A673 (cell line): ENCODE measurements around the gene RNF223. TPM values are rescaled to one million over a fixed set of nuclear protein-coding genes. Genes with fewer than 3 reads are reported as not detected.

Experiments
- BruUV-seq: library from RNA; stranded (reverse); fragments of 400-500 nt; replicated peaks from 2 replicates; lab custom pipeline; 2021; lab: Mats Ljungman, UMichigan
- CTCF ChIA-PET: fragments of 300-600 bp; sonication (Branson Sonifier 250); formaldehyde crosslinking; loops from one replicate; lab custom pipeline; 2022; ENCODE audit warnings: antibody characterized with exemption; lab: Charles Lee
- POLR2A ChIA-PET: fragments of 300-600 bp; sonication (Branson Sonifier 250); formaldehyde crosslinking; loops from one replicate; lab custom pipeline; 2022; ENCODE audit warnings: antibody characterized with exemption; ENCODE audit not compliant: low non-redundant PET; lab: Charles Lee
- DNase-seq: peaks from one replicate; pipeline ENCODE4 v3.0.0-alpha.2; 2015; ENCODE audit warnings: low spot score
- H3K27ac ChIP-seq: fragments of 200-600 bp; sonication (generic); 2 replicates; pipeline ENCODE4 v1.5.1; 2016; ENCODE audit warnings: mixed run types, low read depth, mild to moderate bottlenecking, mixed read lengths, antibody characterized with exemption, low read length; ENCODE audit not compliant: poor library complexity, severe bottlenecking
- H3K27me3 ChIP-seq: fragments of 200-600 bp; sonication (generic); replicated peaks from 2 replicates; pipeline ENCODE4 v1.6.1; 2017; ENCODE audit warnings: mixed run types, low read depth, mild to moderate bottlenecking, mixed read lengths, antibody characterized with exemption, low read length; ENCODE audit not compliant: insufficient read depth, poor library complexity
- H3K36me3 ChIP-seq: fragments of 200-600 bp; sonication (generic); 2 replicates; pipeline ENCODE4 v1.6.1; 2016; ENCODE audit warnings: mixed run types, mild to moderate bottlenecking, mixed read lengths, antibody characterized with exemption, low read length; ENCODE audit not compliant: insufficient read depth, poor library complexity, severe bottlenecking
- H3K4me1 ChIP-seq: fragments of 200-600 bp; sonication (generic); 2 replicates; pipeline ENCODE4 v1.6.1; 2017; ENCODE audit warnings: mixed run types, mild to moderate bottlenecking, mixed read lengths, antibody characterized with exemption, low read length; ENCODE audit not compliant: insufficient read depth, poor library complexity, severe bottlenecking
- H3K4me3 ChIP-seq: fragments of 200-600 bp; sonication (generic); 2 replicates; pipeline ENCODE4 v1.5.1; 2016; ENCODE audit warnings: low read depth, mixed run types, mild to moderate bottlenecking, mixed read lengths, low read length; ENCODE audit not compliant: poor library complexity, severe bottlenecking
- H3K9me3 ChIP-seq: fragments of 200-600 bp; sonication (generic); 2 replicates; pipeline ENCODE4 v1.6.1; 2016; ENCODE audit warnings: mixed run types, low read depth, mild to moderate bottlenecking, mixed read lengths, antibody characterized with exemption, low read length; ENCODE audit not compliant: poor library complexity, severe bottlenecking
- CTCF ChIP-seq: fragments of 300-800, 200-600 bp; sonication (generic); conservative IDR thresholded peaks from 2 replicates; pipeline ENCODE4 v1.5.1; 2017; ENCODE audit warnings: low read depth, mild to moderate bottlenecking, antibody characterized with exemption, low read length, moderate library complexity, mixed read lengths
- EZH2 ChIP-seq: fragments of 200-600 bp; sonication (generic); IDR thresholded peaks from 2 replicates; pipeline ENCODE4 v1.6.1; 2017; ENCODE audit warnings: borderline replicate concordance, low read depth, mild to moderate bottlenecking, mixed read lengths, antibody characterized with exemption, low read length; ENCODE audit not compliant: poor library complexity, severe bottlenecking
- intact Hi-C: fragments of 100-400 bp; cut with micrococcal nuclease; formaldehyde crosslinking; loops from one replicate; pipeline ENCODE4 v1.10.0; 2022; ENCODE audit not compliant: unreplicated experiment
- total RNA-seq: library from RNA; stranded (reverse); gene quantifications from 2 replicates; pipeline ENCODE4 v1.2.3, GENCODE V29; 2021

The RNF223 gene
- total RNA-seq, 1 experiment from 2014 or later = not detected

GRCh38 chr1:1022302-1023009 lies 51.6 kb downstream of the RNF223 start:
- peaks cover 68% of the 10 kb centered on the region for H3K4me1 ChIP-seq
- H3K36me3 ChIP-seq = peaks cover 3% of the 10 kb centered on the region
- intact Hi-C loops = loop anchor here (10.0 kb wide), 1 partner anchor 282 kb away; the partner anchor contains the start of genes ACAP3 and PUSL1
- no peaks in the 10 kb centered on the region for H3K9me3 ChIP-seq
- no TSS peak for BruUV-seq
- POLR2A ChIA-PET = no interaction called here
- no peaks in the 10 kb centered on the region for H3K27me3 ChIP-seq
- CTCF ChIA-PET = no interaction called here
- peak overlapping the region; percentile 37 for H3K27ac ChIP-seq
- TF ChIP-seq CTCF (no peak), EZH2 (no peak)
- no peak overlapping the region for H3K4me3 ChIP-seq
- DNase-seq = no peak

- Histone ChIP-seq H3K27me3 (no peaks in the 10 kb centered on the region), H3K9me3 (no peaks in the 10 kb centered on the region), H3K36me3 (no peaks in the 10 kb centered on the region), H3K27ac (no peak overlapping the region), H3K4me1 (peaks cover 62% of the 10 kb centered on the region), H3K4me3 (peak overlapping the region; percentile 74)
- BruUV-seq = no TSS peak
- no peak for DNase-seq
- TF ChIP-seq CTCF (no peak), EZH2 (no peak)
- CTCF ChIA-PET = no interaction called here
- intact Hi-C loops = loop anchor here (10.0 kb wide), 1 partner anchor 283 kb away; the partner anchor contains the start of genes ACAP3 and PUSL1
- POLR2A ChIA-PET = no interaction called here
Measured at GRCh38 chr1:1021920-1022259, 52.2 kb downstream of the RNF223 start.

GRCh38 chr1:1021010-1021919 lies 52.8 kb downstream of the RNF223 start:
- BruUV-seq = no TSS peak
- peak overlapping the region; percentile 74 for H3K4me3 ChIP-seq
- intact Hi-C loops = loop anchor here (10.0 kb wide), 1 partner anchor 284 kb away; the partner anchor contains the start of genes ACAP3 and PUSL1
- ChIA-PET CTCF (no interaction called here), POLR2A (no interaction called here)
- DNase-seq = peak; percentile 88
- H3K27ac ChIP-seq = peak overlapping the region; percentile 76
- H3K36me3 ChIP-seq = no peaks in the 10 kb centered on the region
- no peaks in the 10 kb centered on the region for H3K9me3 ChIP-seq
- no peak for TF ChIP-seq EZH2
- TF ChIP-seq CTCF = no peak
- peaks cover 56% of the 10 kb centered on the region for H3K4me1 ChIP-seq
- no peaks in the 10 kb centered on the region for H3K27me3 ChIP-seq

Other genes starting within 250 kb of the RNF223 start
- 24.1 and 28.4 TPM in 2 replicates for gene SAMD11, start 150.4 kb downstream of the RNF223 start, total RNA-seq
- gene NOC2L, start 115.0 kb downstream of the RNF223 start, total RNA-seq = 197 and 214 TPM in 2 replicates
- gene KLHL17, start 113.7 kb downstream of the RNF223 start, total RNA-seq = 43.3 and 48.3 TPM in 2 replicates
- gene PLEKHN1, start 107.8 kb downstream of the RNF223 start, total RNA-seq = not detected in 2 replicates
- 0.28 TPM in 1 of 2 replicates, not detected in the other for gene PERM1, start 92.2 kb downstream of the RNF223 start, total RNA-seq
- 18.5 and 20.8 TPM in 2 replicates for gene HES4, start 74.2 kb downstream of the RNF223 start, total RNA-seq
- gene ISG15, start 60.8 kb downstream of the RNF223 start, total RNA-seq = 45.3 and 55.6 TPM in 2 replicates
- gene AGRN, start 54.2 kb downstream of the RNF223 start, total RNA-seq = 151 and 164 TPM in 2 replicates
- 26.8 and 28.4 TPM in 2 replicates for gene C1orf159, start 41.8 kb upstream of the RNF223 start, total RNA-seq
- not detected in 2 replicates for gene TTLL10, start 99.6 kb upstream of the RNF223 start, total RNA-seq
- gene TNFRSF18, start 132.3 kb upstream of the RNF223 start, total RNA-seq = 0.77 and 1.1 TPM in 2 replicates
- gene TNFRSF4, start 139.8 kb upstream of the RNF223 start, total RNA-seq = 0.80 and 1.5 TPM in 2 replicates
- 121 and 133 TPM in 2 replicates for gene SDF4, start 157.7 kb upstream of the RNF223 start, total RNA-seq
- gene B3GALT6, start 157.9 kb upstream of the RNF223 start, total RNA-seq = 41.3 and 41.8 TPM in 2 replicates
- gene C1QTNF12, start 172.4 kb upstream of the RNF223 start, total RNA-seq = 2.9 and 4.4 TPM in 2 replicates
- gene UBE2J2, start 199.5 kb upstream of the RNF223 start, total RNA-seq = 86.4 and 92.8 TPM in 2 replicates
- 4.5 and 13.0 TPM in 2 replicates for gene SCNN1D, start 206.1 kb upstream of the RNF223 start, total RNA-seq
- gene ACAP3, start 233.6 kb upstream of the RNF223 start, total RNA-seq = 67.6 and 71.9 TPM in 2 replicates
- gene PUSL1, start 234.3 kb upstream of the RNF223 start, total RNA-seq = 28.5 and 31.3 TPM in 2 replicates